Activated CD8-positive, alpha-beta memory T cell treated with anti-CD3 and anti-CD28 coated beads, Interleukin-2, amount 10 ng/mL, durations not matched to agents 7 days and 5 days (primary cell): ENCODE data around the gene RHOXF2. TPM values are rescaled to one million over a fixed set of nuclear protein-coding genes. Genes with fewer than 3 reads are reported as not detected.
"Not testable (repeated sequence)": the region's sequence is repeated elsewhere in the genome, so short reads cannot be mapped to it uniquely, and the experiment has no call there.

Experiments
- ATAC-seq: fragments of 150-1000 bp; cut with Tn5 transposase; one replicate; pipeline ENCODE4 v1.10.0; 2021; ENCODE audit warnings: moderate library complexity
- CTCF ChIA-PET: fragments of 350-600 bp; sonication (Branson Sonifier 250); formaldehyde crosslinking; loops from one replicate; lab custom pipeline; 2021; ENCODE audit warnings: antibody characterized with exemption; lab: Charles Lee
- DNase-seq: peaks from one replicate; pipeline ENCODE4 v3.0.0-alpha.2; 2020
- H3K27ac Mint-ChIP-seq: one replicate; pipeline ENCODE4 v1.8.0; 2021; ENCODE audit warnings: mild to moderate bottlenecking, mixed read lengths
- H3K27me3 Mint-ChIP-seq: one replicate; pipeline ENCODE4 v1.8.0; 2021; ENCODE audit warnings: mixed read lengths
- H3K36me3 Mint-ChIP-seq: one replicate; pipeline ENCODE4 v1.8.0; 2021; ENCODE audit warnings: mild to moderate bottlenecking, mixed read lengths
- H3K4me1 Mint-ChIP-seq: one replicate; pipeline ENCODE4 v1.8.0; 2021; ENCODE audit warnings: mixed read lengths
- H3K4me3 Mint-ChIP-seq: one replicate; pipeline ENCODE4 v1.8.0; 2021; ENCODE audit warnings: mild to moderate bottlenecking, moderate library complexity, mixed read lengths
- H3K9me3 Mint-ChIP-seq: one replicate; pipeline ENCODE4 v1.8.0; 2022; ENCODE audit warnings: low read depth, mixed read lengths
- total RNA-seq, 2 experiments: library from RNA; stranded (reverse); gene quantifications; one replicate each; pipeline ENCODE4 v1.2.3, GENCODE V29; 2021

The RHOXF2 gene
- total RNA-seq, 2 experiments from 2014 or later: not detected

- H3K4me3 Mint-ChIP-seq, H3K27me3 Mint-ChIP-seq, DNase-seq, H3K27ac Mint-ChIP-seq, CTCF ChIA-PET, ATAC-seq, H3K9me3 Mint-ChIP-seq: not testable (repeated sequence)
- peaks cover 25% of the 10 kb centered on the region for H3K4me1 Mint-ChIP-seq
- H3K36me3 Mint-ChIP-seq: peaks cover 11% of the 10 kb centered on the region
Observed at GRCh38 chrX:120146323-120146722, 12.1 kb upstream of the RHOXF2 start.

- CTCF ChIA-PET: no interaction called here
- Mint-ChIP-seq H3K27me3 (no peaks in the 10 kb centered on the region), H3K4me3 (no peak overlapping the region), H3K4me1 (peaks cover 23% of the 10 kb centered on the region), H3K27ac (no peak overlapping the region), H3K9me3 (peaks cover 5% of the 10 kb centered on the region), H3K36me3 (peaks cover 11% of the 10 kb centered on the region)
- no peak for DNase-seq
- no peak for ATAC-seq
Observed at GRCh38 chrX:120147537-120147936, 10.9 kb upstream of the RHOXF2 start.

DNA sequence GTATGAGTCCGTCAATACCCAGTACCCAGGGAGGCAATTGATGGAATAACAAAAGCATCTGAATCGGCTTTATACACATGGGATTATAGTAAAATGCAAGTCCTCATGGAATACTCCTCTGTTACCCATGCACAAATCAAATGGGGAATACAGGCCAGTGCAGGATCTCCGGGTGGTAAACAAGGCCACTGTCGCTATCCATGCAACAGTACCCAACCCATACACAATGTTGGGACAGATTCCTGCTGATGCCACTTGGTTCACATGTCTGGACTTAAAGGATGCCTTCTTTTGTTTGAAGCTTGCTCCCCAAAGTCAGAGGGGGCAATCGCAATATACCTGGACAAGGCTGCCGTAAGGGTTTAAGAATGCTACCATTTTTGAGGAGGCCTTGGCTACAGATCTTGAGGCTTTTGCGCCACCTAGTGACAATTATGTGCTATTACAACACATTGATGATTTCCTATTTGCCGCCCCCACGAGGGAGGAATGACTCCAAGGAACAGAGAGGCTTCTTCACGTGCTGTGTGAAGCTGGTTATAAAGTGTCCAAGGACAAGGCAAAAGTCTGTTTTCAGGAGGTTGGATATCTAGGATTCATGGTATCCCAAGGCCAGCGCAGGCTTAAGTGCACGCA, 8.2 kb upstream of the RHOXF2 start:
- CTCF ChIA-PET, H3K4me3 Mint-ChIP-seq, H3K36me3 Mint-ChIP-seq, H3K27me3 Mint-ChIP-seq, H3K9me3 Mint-ChIP-seq, DNase-seq, H3K27ac Mint-ChIP-seq: not testable (repeated sequence)
- peaks cover 10% of the 10 kb centered on the region for H3K4me1 Mint-ChIP-seq
- ATAC-seq: peak; percentile 27

- H3K27ac Mint-ChIP-seq, H3K4me1 Mint-ChIP-seq, H3K4me3 Mint-ChIP-seq, DNase-seq, H3K27me3 Mint-ChIP-seq, H3K9me3 Mint-ChIP-seq, CTCF ChIA-PET, ATAC-seq, H3K36me3 Mint-ChIP-seq: not testable (repeated sequence)
Observed at GRCh38 chrX:120159086-120159485, 673 bp downstream of the RHOXF2 start.

- CTCF ChIA-PET, H3K36me3 Mint-ChIP-seq, H3K27me3 Mint-ChIP-seq, DNase-seq, ATAC-seq, H3K4me1 Mint-ChIP-seq, H3K4me3 Mint-ChIP-seq, H3K9me3 Mint-ChIP-seq, H3K27ac Mint-ChIP-seq: not testable (repeated sequence)
Observed at GRCh38 chrX:120193254-120193653, 34.8 kb downstream of the RHOXF2 start.

GRCh38 chrX:120193720-120194119, 35.3 kb downstream of the RHOXF2 start:
- H3K36me3 Mint-ChIP-seq, H3K4me1 Mint-ChIP-seq, H3K27ac Mint-ChIP-seq, H3K4me3 Mint-ChIP-seq, DNase-seq, H3K9me3 Mint-ChIP-seq, H3K27me3 Mint-ChIP-seq, CTCF ChIA-PET, ATAC-seq: not testable (repeated sequence)

GRCh38 chrX:120195786-120196185, 37.4 kb downstream of the RHOXF2 start:
- ATAC-seq, DNase-seq, CTCF ChIA-PET, H3K27ac Mint-ChIP-seq, H3K9me3 Mint-ChIP-seq, H3K36me3 Mint-ChIP-seq, H3K4me1 Mint-ChIP-seq, H3K27me3 Mint-ChIP-seq, H3K4me3 Mint-ChIP-seq: not testable (repeated sequence)

DNA sequence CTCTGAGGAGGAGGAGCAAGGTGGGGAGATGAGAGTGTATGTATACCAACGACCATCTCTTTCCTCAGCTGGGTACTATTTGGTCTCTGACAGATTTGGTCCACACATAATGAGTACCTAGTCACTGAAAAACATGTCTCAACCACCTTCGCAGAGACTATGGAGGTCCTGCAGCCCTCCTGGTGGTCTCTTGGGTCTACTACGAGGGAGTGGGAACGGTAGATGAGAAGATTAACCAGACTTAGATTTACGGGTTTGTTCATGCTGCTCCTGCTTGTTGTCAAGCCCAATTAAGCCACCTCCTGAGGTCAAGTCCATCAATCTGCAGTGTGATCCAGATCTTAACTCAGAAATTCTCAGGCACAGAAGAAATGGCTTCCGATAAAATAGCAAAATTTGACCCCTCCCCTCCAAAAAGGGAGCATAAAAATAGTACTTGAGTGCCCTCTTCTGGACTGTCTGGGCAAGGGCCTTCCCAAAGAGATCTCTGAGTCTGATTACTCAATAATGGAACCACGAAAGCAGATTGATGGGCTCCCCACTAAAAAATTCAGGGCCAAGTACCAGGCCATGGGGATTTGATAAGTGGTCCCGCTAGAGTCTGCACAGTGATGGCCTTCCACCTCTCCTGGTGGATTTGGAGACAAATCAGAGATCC, 38.3 kb downstream of the RHOXF2 start:
- DNase-seq, H3K9me3 Mint-ChIP-seq, H3K36me3 Mint-ChIP-seq, ATAC-seq, H3K4me3 Mint-ChIP-seq, CTCF ChIA-PET, H3K27ac Mint-ChIP-seq, H3K4me1 Mint-ChIP-seq, H3K27me3 Mint-ChIP-seq: not testable (repeated sequence)

DNA sequence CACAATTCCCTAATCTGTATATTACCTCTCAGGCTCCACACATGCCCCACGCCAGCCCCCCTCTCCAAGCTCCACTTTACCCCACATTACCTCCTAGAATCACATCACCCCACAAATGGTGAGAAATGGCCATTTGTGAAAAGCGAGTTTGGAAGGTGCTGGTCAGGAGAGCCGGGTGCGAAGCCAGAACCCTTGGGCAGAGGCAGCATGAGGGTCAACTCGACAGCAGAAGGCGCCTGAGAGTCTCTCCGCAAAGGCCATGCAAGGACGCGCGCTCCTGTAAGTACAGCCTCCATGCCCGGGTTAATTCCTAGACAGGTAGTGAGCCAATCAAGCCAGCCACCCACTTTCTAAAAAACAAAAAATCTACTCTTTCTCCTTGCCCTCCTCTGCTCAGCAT, 42.4 kb downstream of the RHOXF2 start:
- no peak for ATAC-seq
- Mint-ChIP-seq H3K9me3 (no peaks in the 10 kb centered on the region), H3K36me3 (no peaks in the 10 kb centered on the region), H3K4me1 (peaks cover 8% of the 10 kb centered on the region), H3K27ac (no peak overlapping the region), H3K4me3 (no peak overlapping the region), H3K27me3 (no peaks in the 10 kb centered on the region)
- DNase-seq: no peak
- CTCF ChIA-PET: interaction anchor here (1.2 kb wide), 1 partner anchor 13 kb away, joined by 6 read pairs; no protein-coding TSS in a partner anchor

DNA sequence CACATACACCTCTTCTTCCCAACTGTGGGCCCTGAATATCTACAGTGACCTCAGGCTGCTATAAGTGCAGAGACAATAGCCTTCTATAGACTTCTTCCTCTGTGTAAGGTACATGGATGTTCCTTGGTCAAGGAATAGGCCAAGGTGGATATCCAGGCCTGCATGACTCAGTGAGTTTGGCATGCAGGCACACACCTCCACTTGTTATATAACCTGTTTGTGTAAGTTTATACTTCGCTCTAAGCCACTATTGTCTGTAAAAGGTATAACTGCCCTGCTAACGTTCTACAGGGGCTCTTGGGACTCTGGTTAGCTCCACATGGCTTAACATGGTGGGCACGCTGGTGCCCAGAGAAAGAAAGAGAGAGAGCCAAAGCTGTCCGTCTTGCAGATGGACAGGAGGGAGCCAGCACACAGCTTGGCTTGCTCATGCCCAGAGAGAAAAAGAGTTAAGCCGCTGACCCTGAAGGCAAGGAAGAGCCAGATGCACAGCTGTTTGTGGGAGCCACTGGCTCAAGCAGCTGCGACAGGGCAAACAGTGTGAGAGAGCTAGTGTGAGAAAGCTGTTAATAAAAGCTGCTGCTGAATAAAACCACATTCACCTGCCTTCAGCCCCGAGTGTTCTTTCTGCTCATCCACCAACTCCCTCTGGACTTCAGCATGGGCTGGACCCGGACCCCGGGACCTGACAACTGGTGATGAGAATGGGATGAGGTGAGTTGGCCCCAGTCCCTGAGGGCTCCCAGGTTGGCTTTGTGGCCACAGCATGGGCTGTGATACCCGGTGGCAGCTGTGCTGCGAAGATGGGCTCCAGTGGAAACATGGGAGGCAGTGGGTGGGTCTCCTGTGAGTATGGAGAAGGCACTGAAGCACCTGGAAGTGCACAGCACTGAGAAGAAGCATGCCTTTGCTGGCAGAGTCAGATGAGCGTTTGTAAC, 47.7 kb downstream of the RHOXF2 start:
- no peak overlapping the region for H3K4me3 Mint-ChIP-seq
- no peak for ATAC-seq

GRCh38 chrX:120207009-120207605, 48.7 kb downstream of the RHOXF2 start:
- H3K27ac Mint-ChIP-seq: no peak overlapping the region
- H3K27me3 Mint-ChIP-seq: no peaks in the 10 kb centered on the region
- H3K9me3 Mint-ChIP-seq: no peaks in the 10 kb centered on the region
- DNase-seq (no peak), ATAC-seq (no peak)
- H3K4me3 Mint-ChIP-seq: no peak overlapping the region
- CTCF ChIA-PET: no interaction called here
- no peaks in the 10 kb centered on the region for H3K36me3 Mint-ChIP-seq
- H3K4me1 Mint-ChIP-seq: no peaks in the 10 kb centered on the region

More for the DNA sequence above, 47.7 kb downstream of the RHOXF2 start:
- Mint-ChIP-seq H3K9me3 (no peaks in the 10 kb centered on the region), H3K27me3 (no peaks in the 10 kb centered on the region), H3K4me1 (no peaks in the 10 kb centered on the region), H3K27ac (no peak overlapping the region), H3K36me3 (no peaks in the 10 kb centered on the region)
- DNase-seq: no peak
- CTCF ChIA-PET: no interaction called here

GRCh38 chrX:120213438-120214265, 55.2 kb downstream of the RHOXF2 start:
- no peaks in the 10 kb centered on the region for H3K36me3 Mint-ChIP-seq
- ATAC-seq (peak; percentile 75), DNase-seq (peak; percentile 61)
- peaks cover 3% of the 10 kb centered on the region for H3K4me1 Mint-ChIP-seq
- H3K27ac Mint-ChIP-seq: no peak overlapping the region
- no peaks in the 10 kb centered on the region for H3K9me3 Mint-ChIP-seq
- H3K27me3 Mint-ChIP-seq: no peaks in the 10 kb centered on the region
- CTCF ChIA-PET: interaction anchor here (0.7 to 2.0 kb wide), 14 partner anchors 9 to 243 kb away, joined by 3 to 10 read pairs (median 4); no protein-coding TSS in a partner anchor
- no peak overlapping the region for H3K4me3 Mint-ChIP-seq
